OCI-LY1 (cell line): Measurements from ENCODE around the gene IRS1.

Experiments used
- H2AFZ ChIP-seq: fragments of 200-600 bp; sonication (generic), shearing (Covaris generic); 2 replicates; pipeline ENCODE4 v1.6.0; 2014; ENCODE audit warnings: antibody characterized with exemption, mild to moderate bottlenecking, low read length
- H3F3A ChIP-seq: fragments of 200-600 bp; sonication (generic), shearing (Covaris generic); 2 replicates; pipeline ENCODE4 v1.6.0; 2014; ENCODE audit warnings: mild to moderate bottlenecking, antibody characterized with exemption, low read length, moderate library complexity; ENCODE audit not compliant: insufficient read depth
- H3K27ac ChIP-seq: fragments of 200-600 bp; sonication (generic); 2 replicates; pipeline ENCODE4 v1.5.1; 2014; ENCODE audit warnings: low read length, mixed run types, mild to moderate bottlenecking, low read depth; ENCODE audit not compliant: poor library complexity, severe bottlenecking
- H3K27me3 ChIP-seq: fragments of 200-600 bp; sonication (generic); 2 replicates; pipeline ENCODE4 v1.6.0; 2014; ENCODE audit warnings: antibody characterized with exemption, mild to moderate bottlenecking, low read length, moderate library complexity; ENCODE audit not compliant: insufficient read depth
- H3K36me3 ChIP-seq: fragments of 200-600 bp; sonication (generic); 2 replicates; pipeline ENCODE4 v1.6.1; 2014; ENCODE audit warnings: mild to moderate bottlenecking, antibody characterized with exemption, low read length, moderate library complexity, mixed read lengths; ENCODE audit not compliant: insufficient read depth
- H3K4me1 ChIP-seq: fragments of 200-600 bp; sonication (generic); 2 replicates; pipeline ENCODE4 v1.5.1; 2014; ENCODE audit warnings: mild to moderate bottlenecking, low read length, moderate library complexity; ENCODE audit not compliant: insufficient read depth, severe bottlenecking
- H3K4me2 ChIP-seq: fragments of 200-600 bp; sonication (generic), shearing (Covaris generic); 2 replicates; pipeline ENCODE4 v1.6.1; 2014; ENCODE audit warnings: low read length
- H3K4me3 ChIP-seq: fragments of 200-600 bp; sonication (generic); 2 replicates; pipeline ENCODE4 v1.5.1; 2014; ENCODE audit warnings: low read length, low read depth, mild to moderate bottlenecking, mixed read lengths; ENCODE audit not compliant: poor library complexity, severe bottlenecking
- H3K79me2 ChIP-seq: fragments of 200-600 bp; shearing (Covaris generic); 2 replicates; pipeline ENCODE4 v1.6.1; 2016; ENCODE audit warnings: mixed run types, low read length, mixed read lengths; ENCODE audit not compliant: insufficient read depth
- H3K9ac ChIP-seq: fragments of 200-600 bp; sonication (generic), shearing (Covaris generic); 2 replicates; pipeline ENCODE4 v1.6.1; 2014; ENCODE audit warnings: mild to moderate bottlenecking, low read length, mixed read lengths
- H3K9me2 ChIP-seq: fragments of 200-600 bp; sonication (generic), shearing (Covaris generic); 2 replicates; pipeline ENCODE4 v1.6.1; 2014; ENCODE audit warnings: low read depth, mild to moderate bottlenecking, low read length, mixed read lengths
- H3K9me3 ChIP-seq: fragments of 200-600 bp; shearing (Covaris generic); 2 replicates; pipeline ENCODE4 v1.6.1; 2014; ENCODE audit warnings: low read length, mixed read lengths
- H4K20me1 ChIP-seq: fragments of 200-600 bp; sonication (generic), shearing (Covaris generic); 2 replicates; pipeline ENCODE4 v1.6.0; 2016; ENCODE audit warnings: mild to moderate bottlenecking, low read length; ENCODE audit not compliant: insufficient read depth
- CTCF ChIP-seq: fragments of 200-600 bp; sonication (generic), shearing (Covaris generic); IDR thresholded peaks from 2 replicates; pipeline ENCODE4 v1.5.1; 2017; ENCODE audit warnings: mild to moderate bottlenecking, antibody characterized with exemption, low read length, moderate library complexity, mixed read lengths
- EZH2 ChIP-seq: fragments of 200-600 bp; sonication (generic), shearing (Covaris generic); IDR thresholded peaks from 2 replicates; pipeline ENCODE4 v1.8.0; 2017; ENCODE audit warnings: borderline replicate concordance, mixed run types, mild to moderate bottlenecking, antibody characterized with exemption, low read length, moderate library complexity, mixed read lengths

Gene IRS1

GRCh38 chr2:226837334-226837733, 37.7 kb upstream of the IRS1 start:
- peak overlapping the region; percentile 93 for H3K9ac ChIP-seq
- peak overlapping the region; percentile 95 for H3K4me2 ChIP-seq
- H3F3A ChIP-seq = 0 out of 2 replicates have a peak, but pooled peaks cover 10% of the 10 kb centered on the region
- H3K27ac ChIP-seq = peak overlapping the region; percentile 97
- H4K20me1 ChIP-seq = no peaks in the 10 kb centered on the region
- TF ChIP-seq CTCF = no peak
- H3K9me2 ChIP-seq = no peaks in the 10 kb centered on the region
- H3K4me3 ChIP-seq = peak overlapping the region; percentile 74
- H3K4me1 ChIP-seq = peaks cover 63% of the 10 kb centered on the region
- H3K27me3 ChIP-seq = no peaks in the 10 kb centered on the region
- H3K36me3 ChIP-seq = peaks cover 19% of the 10 kb centered on the region
- H3K79me2 ChIP-seq = peaks cover 17% of the 10 kb centered on the region; the same call in 1 of the 2 replicates
- no peak overlapping the region for H2AFZ ChIP-seq
- H3K9me3 ChIP-seq = no peaks in the 10 kb centered on the region

- Histone ChIP-seq H3K79me2 (peaks cover 17% of the 10 kb centered on the region; the same call in 1 of the 2 replicates), H3K36me3 (peaks cover 15% of the 10 kb centered on the region), H3K27ac (peak overlapping the region; percentile 97), H2AFZ (no peak overlapping the region), H3K4me3 (peak overlapping the region; percentile 74), H3K9me2 (no peaks in the 10 kb centered on the region), H3K9me3 (no peaks in the 10 kb centered on the region), H3K4me2 (peak overlapping the region; percentile 95), H4K20me1 (no peaks in the 10 kb centered on the region), H3K27me3 (no peaks in the 10 kb centered on the region), H3F3A (0 out of 2 replicates have a peak, but pooled peaks cover 10% of the 10 kb centered on the region), H3K9ac (peak overlapping the region; percentile 93), H3K4me1 (peaks cover 63% of the 10 kb centered on the region)
- TF ChIP-seq EZH2 (no peak), CTCF (no peak)
These were observed 36.9 kb upstream of the IRS1 start for GRCh38 chr2:226836548-226836885.

GRCh38 chr2:226835796-226836547, 36.4 kb upstream of the IRS1 start, which contains the start of gene RHBDD1:
Gene RHBDD1 (plus strand): TSS chr2:226836054. CDS start chr2:226864694, 28,640 bp downstream.
- H3K27ac ChIP-seq = peak within 1 kb of the TSS; percentile 97
- H3F3A ChIP-seq = 0 out of 2 replicates have a peak, but pooled peaks cover 10% of the 10 kb centered on the region
- no peaks in the 10 kb centered on the region for H3K27me3 ChIP-seq
- no peaks in the 10 kb centered on the region for H4K20me1 ChIP-seq
- peaks cover 63% of the 10 kb centered on the region for H3K4me1 ChIP-seq
- H3K79me2 ChIP-seq = peaks cover 17% of the 10 kb centered on the region; the same call in 1 of the 2 replicates
- no peak for TF ChIP-seq EZH2
- H3K9me2 ChIP-seq = no peaks in the 10 kb centered on the region
- peaks cover 10% of the 10 kb centered on the region for H3K36me3 ChIP-seq
- H3K9me3 ChIP-seq = no peaks in the 10 kb centered on the region
- H3K4me3 ChIP-seq = peak within 1 kb of the TSS; percentile 74
- no peak within 1 kb of the TSS for H2AFZ ChIP-seq
- H3K9ac ChIP-seq = peak within 1 kb of the TSS; percentile 93
- peak within 1 kb of the TSS; percentile 95 for H3K4me2 ChIP-seq
